Measurements from ENCODE around the gene TERT. TPM values are rescaled to one million over a fixed set of nuclear protein-coding genes. Genes with fewer than 3 reads are reported as not detected.
"Not testable (repeated sequence)": the region's sequence is repeated elsewhere in the genome, so short reads cannot be mapped to it uniquely, and the experiment has no call there.

Gene TERT
- total RNA-seq, 3 donors from 2014 or later = 2.1 to 5.0 (median 2.8) TPM

- intact Hi-C loops (cut with DNase I, micrococcal nuclease) = no loop called here
- Histone ChIP-seq H3K4me3 (no peak overlapping the region), H3K4me1 (ENCODE audit: low read depth) (no peaks in the 10 kb centered on the region), H3K9me3 (no peaks in the 10 kb centered on the region), H3K36me3 (ENCODE audit: low read depth) (peaks cover 10% of the 10 kb centered on the region)
- no peak for TF ChIP-seq CTCF (IDR thresholded peaks at IDR 0.05)
- DNase-seq = peak in 2 of 3 donors; percentile 18 to 38
- ATAC-seq = no peak
Observed at GRCh38 chr5:1336749-1337488, 42.1 kb upstream of the TERT start.

- DNase-seq = peak in 1 of 3 donors; percentile 50
- H3K4me1 ChIP-seq (ENCODE audit: low read depth) = peaks cover 3% of the 10 kb centered on the region
- no peaks in the 10 kb centered on the region for H3K9me3 ChIP-seq
- no peak for TF ChIP-seq CTCF (IDR thresholded peaks at IDR 0.05)
- ATAC-seq = no peak
- no peak overlapping the region for H3K4me3 ChIP-seq
- H3K36me3 ChIP-seq (ENCODE audit: low read depth) = peaks cover 15% of the 10 kb centered on the region
- intact Hi-C loops (cut with DNase I, micrococcal nuclease) = no loop called here
Observed at GRCh38 chr5:1336106-1336561, 41.3 kb upstream of the TERT start.

GRCh38 chr5:1335540-1336095, 40.8 kb upstream of the TERT start:
- Histone ChIP-seq H3K4me1 (ENCODE audit: low read depth) (peaks cover 7% of the 10 kb centered on the region), H3K36me3 (ENCODE audit: low read depth) (peaks cover 14% of the 10 kb centered on the region), H3K4me3 (no peak overlapping the region), H3K9me3 (no peaks in the 10 kb centered on the region)
- intact Hi-C loops (cut with DNase I, micrococcal nuclease) = no loop called here
- peak in 2 of 3 donors; percentile 27 to 42 for DNase-seq
- peak; percentile 36 for ATAC-seq
- TF ChIP-seq CTCF (IDR thresholded peaks at IDR 0.05) = no peak

- peak in 1 of 3 donors; percentile 47 for DNase-seq
- TF ChIP-seq CTCF (IDR thresholded peaks at IDR 0.05) = no peak
- no peaks in the 10 kb centered on the region for H3K9me3 ChIP-seq
- H3K4me3 ChIP-seq = no peak overlapping the region
- intact Hi-C loops (cut with DNase I, micrococcal nuclease) = no loop called here
- H3K36me3 ChIP-seq (ENCODE audit: low read depth) = peaks cover 14% of the 10 kb centered on the region
- no peak for ATAC-seq
- peaks cover 7% of the 10 kb centered on the region for H3K4me1 ChIP-seq (ENCODE audit: low read depth)
Observed at GRCh38 chr5:1334831-1335539, 40.1 kb upstream of the TERT start.

GRCh38 chr5:1333986-1334385, 39.1 kb upstream of the TERT start:
- Histone ChIP-seq H3K4me3 (no peak overlapping the region), H3K9me3 (no peaks in the 10 kb centered on the region), H3K36me3 (ENCODE audit: low read depth) (peaks cover 14% of the 10 kb centered on the region), H3K4me1 (ENCODE audit: low read depth) (peaks cover 7% of the 10 kb centered on the region)
- ATAC-seq = no peak
- DNase-seq = peak in 1 of 3 donors; percentile 36
- intact Hi-C loops (cut with DNase I, micrococcal nuclease) = no loop called here
- no peak for TF ChIP-seq CTCF (IDR thresholded peaks at IDR 0.05)

GRCh38 chr5:1333286-1333685, 38.4 kb upstream of the TERT start:
- H3K36me3 ChIP-seq (ENCODE audit: low read depth) = peaks cover 14% of the 10 kb centered on the region
- intact Hi-C loops (cut with DNase I, micrococcal nuclease); H3K4me3 ChIP-seq; H3K4me1 ChIP-seq (ENCODE audit: low read depth); H3K9me3 ChIP-seq; DNase-seq; ATAC-seq: not testable (repeated sequence)

Measured in mucosa of descending colon (tissue), 3 donors.